H1 (cell line): ENCODE results near the gene EXOSC7. TPM values are rescaled to one million over a fixed set of nuclear protein-coding genes. Genes with fewer than 3 reads are reported as not detected.

Experiments
- ATF2 ChIP-seq: IDR thresholded peaks from 2 replicates; pipeline ENCODE4 v1.6.1; 2012; ENCODE audit warnings: low read length, inconsistent platforms
- CTCF ChIP-seq, 3 experiments: IDR thresholded peaks; 1 replicate in 2 of 3; 2 replicates in 1 of 3; pipeline versions ENCODE4 v1.5.1 to v1.6.1; 2011; ENCODE audit warnings: low read length in 3 of 3, mild to moderate bottlenecking in 3 of 3, inconsistent platforms in 2 of 3, low read depth in 1 of 3, moderate library complexity in 1 of 3; ENCODE audit not compliant: insufficient read depth in 1 of 3; ENCODE audit errors: control extremely low read depth in 1 of 3
- polyA plus RNA-seq, 7 experiments: library from polyadenylated mRNA; depleted of rRNA in 3 of 7; stranded (reverse) in 5 of 7; unstranded in 2 of 7; fragments of >200 nt in 5 of 7; fragments of 200-250 nt in 2 of 7; gene quantifications; 1 replicate in 5 of 7; 2 replicates in 1 of 7; 4 replicates in 1 of 7; pipeline versions ENCODE4 v1.2.1 to v1.2.3, GENCODE V29; 2011 to 2013; ENCODE audit warnings: missing spikeins in 2 of 7, mixed read lengths in 2 of 7
- total RNA-seq: library from RNA; stranded (reverse); fragmentation: NEBNext Ultra II Directional; extraction: Animal tissue kit (Norgen Biotek cat#: 25700); gene quantifications from 2 replicates; pipeline ENCODE4 v1.2.1, GENCODE V29; 2021

EXOSC7 gene
- total and polyA plus RNA-seq, 2 of the 8 experiments (the other 6 are each of a cell fraction or from before 2014, with no cell fraction given) = 92.7 to 94.5 TPM

GRCh38 chr3:44955917-44956316 is 20.1 kb upstream of the EXOSC7 start (continued):
- TF ChIP-seq ATF2 (no peak), CTCF (IDR thresholded peaks at IDR 0.05; ENCODE audit: control extremely low read depth in 1 of 3, insufficient read depth in 1 of 3, low read depth in 1 of 3, low read length in 3 of 3) (no peak)
